Measurements from ENCODE around the gene ULK2.
A peak's percentile ranks its signal among the peaks of the same experiment; 100 is the strongest.
"Not testable (repeated sequence)": the region's sequence is repeated elsewhere in the genome, so short reads cannot be mapped to it uniquely, and the experiment has no call there.

ULK2 gene

DNA sequence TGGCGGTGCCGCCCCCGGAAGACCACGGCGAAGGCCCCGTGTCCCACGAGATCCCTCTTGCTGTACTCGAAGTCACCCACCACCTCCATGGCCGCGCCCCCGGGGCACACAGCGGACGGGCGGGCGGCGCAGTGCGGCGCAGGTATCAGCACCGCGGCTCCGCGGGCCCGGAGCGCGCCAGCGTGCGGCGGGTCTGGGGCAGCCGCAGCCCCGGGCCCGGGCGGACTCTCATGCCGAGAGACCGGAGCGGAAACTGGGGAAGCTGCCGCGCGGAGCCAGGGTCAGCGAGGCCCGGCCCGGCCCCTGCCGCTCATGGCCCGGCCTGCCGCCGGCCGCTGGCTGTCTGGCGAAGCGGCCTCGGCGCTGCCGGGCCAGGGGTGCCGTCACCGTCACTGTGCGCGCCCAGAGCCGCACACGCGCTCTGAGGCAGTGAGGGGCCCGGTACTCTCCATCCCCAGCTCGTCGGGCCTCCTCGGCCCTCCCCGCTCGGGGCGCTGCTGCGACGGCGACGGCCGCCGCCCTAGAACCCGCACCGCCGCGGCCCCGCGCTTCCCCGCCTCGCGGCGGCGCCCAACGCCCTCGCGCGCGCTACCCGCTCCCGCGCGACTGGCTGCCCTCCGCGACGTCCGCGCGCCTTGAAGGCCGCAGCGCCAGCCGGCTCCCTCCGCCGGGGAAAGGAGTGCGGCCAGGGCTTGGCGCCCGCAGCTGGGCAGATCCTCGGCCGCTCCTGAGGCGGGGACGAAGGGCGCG is at the start of gene ULK2:
Gene ULK2, minus strand, starts transcription at position 608 of the 750 bp plus-strand sequence. Its CDS starts 519 bp downstream, at position 89.
- peak; percentile 85 for DNase-seq (ENCODE audit: low read depth)

DNA sequence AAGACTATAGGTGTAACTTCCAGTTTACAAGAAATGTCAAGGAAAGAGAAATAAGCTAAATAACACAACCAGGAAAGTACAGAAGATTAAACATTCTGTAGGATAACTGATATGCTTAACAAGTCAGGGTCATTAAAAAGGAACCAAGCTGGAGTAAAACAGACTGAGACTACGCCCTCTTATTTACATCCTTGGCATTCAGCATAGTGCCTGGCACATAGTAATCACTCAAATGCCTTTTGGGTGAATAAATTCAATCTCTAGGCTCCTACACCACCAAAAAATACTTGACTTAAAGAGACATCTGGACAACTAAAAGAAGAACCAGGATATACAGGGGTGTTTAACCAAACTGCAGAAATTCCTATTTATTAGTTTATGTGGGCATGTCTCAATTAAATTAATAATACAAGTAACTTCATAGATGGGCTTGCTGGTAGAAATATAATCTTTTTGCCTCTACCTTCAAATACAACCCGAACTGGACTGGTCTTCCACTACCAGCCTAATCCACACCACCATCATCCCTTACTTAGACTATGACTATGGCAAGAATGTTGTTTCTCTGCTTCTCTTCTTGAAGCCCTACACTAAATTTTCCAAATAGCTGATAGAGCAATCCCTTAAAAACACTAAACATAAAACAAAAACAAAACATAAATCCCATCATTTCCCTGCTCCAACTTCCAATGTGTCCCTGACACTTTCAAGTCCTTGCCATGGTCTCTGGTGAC is 47.7 kb upstream of the ULK2 start:
- DNase-seq (ENCODE audit: low read depth): no peak

DNA sequence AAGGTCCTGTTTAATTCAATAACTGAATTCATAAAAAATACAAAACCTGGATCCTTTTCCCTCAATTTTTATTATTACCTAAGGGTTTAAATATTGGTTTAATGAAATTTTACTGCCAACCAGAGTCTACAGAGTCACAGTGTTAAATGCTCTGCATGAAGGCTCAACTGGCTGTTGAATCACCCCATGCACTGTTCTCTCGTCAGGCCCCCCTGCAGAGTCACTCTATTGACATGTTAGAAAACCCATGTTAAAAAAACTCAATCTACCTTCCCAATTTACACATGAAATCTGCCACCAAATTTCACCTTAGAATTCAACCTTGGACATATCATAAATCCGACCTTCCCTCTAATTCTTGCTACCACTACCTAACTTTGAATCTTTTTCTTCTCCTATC is 43.3 kb upstream of the ULK2 start:
- DNase-seq (ENCODE audit: low read depth): no peak

DNA sequence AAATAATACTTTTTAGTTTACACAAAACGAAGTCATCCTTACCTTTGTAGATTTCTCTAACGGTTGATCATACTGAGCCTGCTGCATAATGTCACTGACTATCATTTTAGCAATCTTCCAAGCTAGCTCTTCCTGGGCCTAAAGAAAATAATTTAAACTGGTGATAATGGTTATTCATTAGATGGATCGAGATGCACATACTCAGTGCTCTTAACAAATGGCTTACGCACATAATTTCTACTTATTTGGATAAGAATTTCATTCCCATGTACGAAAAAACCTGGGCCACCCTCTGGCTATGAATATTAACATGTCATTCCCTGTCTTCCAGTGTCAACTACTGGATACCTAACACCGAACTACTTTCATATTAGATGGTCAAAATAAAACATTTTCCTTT is 41.4 kb upstream of the ULK2 start:
- no peak for DNase-seq (ENCODE audit: low read depth)

DNA sequence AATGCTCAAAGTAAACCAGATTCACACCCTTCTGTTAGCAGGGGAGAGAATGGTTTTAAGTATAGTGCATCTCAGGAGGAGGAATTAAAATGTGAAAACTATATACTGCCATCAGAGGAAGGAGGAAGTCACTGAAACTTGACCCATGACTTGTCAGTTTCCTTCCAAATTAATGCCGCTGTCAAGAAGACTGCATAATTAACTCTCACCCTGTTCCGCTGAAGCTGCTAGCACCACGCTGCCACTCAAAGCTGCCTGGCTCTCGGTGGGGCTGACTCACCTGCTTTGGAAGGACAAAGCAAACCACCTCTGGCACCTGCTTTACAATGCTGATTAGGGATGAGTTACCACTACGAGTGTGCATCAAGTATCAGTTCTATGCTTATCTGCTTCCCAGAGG is 37.8 kb upstream of the ULK2 start:
- no peak for DNase-seq (ENCODE audit: low read depth)

DNA sequence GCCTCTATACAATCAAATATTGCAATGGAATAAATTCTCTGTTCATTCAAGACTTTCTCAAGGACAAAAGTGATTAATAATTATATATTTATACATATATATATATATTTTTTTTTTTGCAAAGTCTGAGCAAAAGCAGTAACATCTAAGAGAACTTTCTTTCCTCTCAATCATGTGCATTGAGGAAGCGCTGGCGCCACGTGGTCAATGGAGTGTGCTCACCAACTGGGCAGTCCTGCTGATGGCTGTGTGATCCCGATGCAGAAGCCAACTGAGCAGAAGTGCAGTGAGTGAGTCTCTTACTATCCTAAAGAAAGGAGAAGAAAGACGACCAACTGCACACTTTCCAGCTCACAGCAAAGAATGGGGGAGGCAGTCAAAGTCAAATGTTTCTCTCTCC is 37.2 kb upstream of the ULK2 start:
- DNase-seq (ENCODE audit: low read depth): no peak

DNA sequence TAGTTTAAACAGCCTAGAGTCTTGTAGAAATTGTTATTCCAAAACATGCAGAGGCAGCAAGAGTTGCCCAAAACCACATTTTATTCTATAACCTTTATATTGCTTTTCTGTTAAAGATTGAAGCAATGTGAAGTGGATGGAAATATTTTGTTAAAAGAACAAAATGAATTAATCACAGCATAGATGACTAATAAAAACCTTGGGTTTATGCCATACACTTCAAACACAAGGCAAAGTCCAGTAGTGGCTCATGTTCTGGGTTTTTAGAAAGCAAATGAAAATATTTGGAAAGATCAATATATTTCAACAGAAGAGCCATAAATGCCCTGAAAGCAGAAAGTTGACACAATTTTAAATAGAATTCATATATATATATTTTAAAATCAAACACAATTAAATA is 36.7 kb upstream of the ULK2 start:
- peak; percentile 61 for DNase-seq (ENCODE audit: low read depth)

DNA sequence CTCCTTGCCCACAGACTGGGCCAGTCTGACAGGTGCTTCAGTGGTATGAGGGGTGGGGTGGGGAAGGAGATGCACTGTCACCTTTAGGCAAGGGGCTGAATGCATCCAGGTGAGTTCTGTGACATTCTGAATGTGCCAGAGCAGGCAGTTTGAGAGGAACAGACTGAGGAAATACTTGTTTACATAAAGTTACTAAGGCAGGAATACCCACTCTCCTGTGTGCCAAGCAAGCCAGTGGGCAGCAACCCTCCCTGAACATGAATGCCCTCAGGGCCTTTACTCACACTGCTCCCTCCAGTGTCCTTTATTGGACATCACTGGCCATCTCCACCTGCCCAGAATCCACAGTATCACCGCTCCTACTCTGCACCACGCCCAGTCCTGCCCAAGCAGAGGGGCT is 33.1 kb upstream of the ULK2 start:
- no peak for DNase-seq (ENCODE audit: low read depth)

DNA sequence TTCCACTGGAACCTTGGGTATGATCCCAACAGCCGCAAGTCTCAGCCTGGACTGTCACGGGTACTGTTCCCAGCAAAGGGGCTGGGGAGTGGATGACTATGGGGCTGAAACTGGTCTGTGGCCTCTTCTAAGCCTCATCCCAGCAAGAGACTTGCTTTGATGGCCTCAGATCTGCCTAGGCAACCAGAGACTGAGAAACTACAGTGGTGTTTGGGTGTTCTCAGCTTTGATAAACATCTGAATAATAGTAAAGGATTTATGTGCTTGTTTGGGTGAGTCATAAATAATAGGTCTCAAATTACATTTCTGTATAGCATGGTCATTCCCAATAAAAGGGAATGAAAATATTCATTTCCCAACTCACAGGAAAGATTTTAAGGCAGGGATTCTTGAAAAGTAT is 30.2 kb upstream of the ULK2 start:
- DNase-seq (ENCODE audit: low read depth): peak; percentile 89

DNA sequence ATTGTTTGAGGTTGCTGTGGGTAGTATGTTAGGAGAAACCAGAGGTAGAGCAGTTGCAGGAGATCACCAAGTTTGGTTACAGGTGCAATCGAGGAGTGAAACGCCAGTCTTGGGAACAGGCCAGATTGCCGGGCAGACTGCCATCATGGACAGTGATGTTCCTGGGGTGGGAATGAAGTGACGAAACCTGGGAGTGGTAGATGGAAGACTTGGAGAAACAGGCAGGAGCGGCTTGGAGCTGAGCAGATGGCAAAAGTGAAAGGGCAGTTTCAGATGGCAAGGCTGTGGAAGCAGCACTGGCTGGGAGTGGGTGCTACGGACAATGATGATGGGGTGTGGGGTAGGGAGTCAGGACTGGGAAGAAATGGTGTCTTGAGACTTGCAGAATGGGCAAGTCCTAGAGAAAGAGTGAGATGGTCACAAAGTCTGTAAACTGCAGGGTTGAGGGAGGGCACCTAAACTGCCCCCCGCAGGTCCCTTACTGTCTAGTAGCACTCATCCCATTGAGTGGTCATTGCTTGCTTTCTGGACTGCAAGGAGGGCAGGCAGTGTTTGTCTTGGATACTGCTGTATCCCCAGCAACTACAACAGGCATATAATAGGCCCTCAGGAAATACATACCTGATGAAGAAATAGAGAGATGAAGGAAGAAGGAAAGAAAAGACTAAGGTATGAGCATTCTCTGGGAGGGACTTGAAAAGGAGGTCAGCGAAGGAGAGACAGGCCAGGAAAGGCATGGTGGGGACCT is 29.5 kb upstream of the ULK2 start:
- DNase-seq (ENCODE audit: low read depth): no peak

DNA sequence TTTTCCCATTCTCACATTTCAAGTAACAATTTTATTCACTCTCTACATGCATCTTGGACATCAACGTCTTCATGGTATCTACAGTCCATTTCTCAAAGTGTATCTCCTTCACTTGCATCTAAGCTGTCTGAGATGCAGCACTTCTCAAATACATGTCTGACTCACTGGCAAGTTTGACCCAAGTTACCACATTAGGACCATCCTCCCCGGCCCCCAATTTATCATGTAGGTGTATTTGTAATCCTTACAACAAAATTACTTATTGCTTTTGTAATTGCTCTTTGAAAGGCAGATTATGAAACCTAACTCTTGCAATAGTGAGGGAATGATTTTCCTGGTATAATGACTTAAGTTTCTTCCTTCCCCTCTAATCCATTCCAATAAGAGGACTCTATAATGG is 28.9 kb upstream of the ULK2 start:
- no peak for DNase-seq (ENCODE audit: low read depth)

DNA sequence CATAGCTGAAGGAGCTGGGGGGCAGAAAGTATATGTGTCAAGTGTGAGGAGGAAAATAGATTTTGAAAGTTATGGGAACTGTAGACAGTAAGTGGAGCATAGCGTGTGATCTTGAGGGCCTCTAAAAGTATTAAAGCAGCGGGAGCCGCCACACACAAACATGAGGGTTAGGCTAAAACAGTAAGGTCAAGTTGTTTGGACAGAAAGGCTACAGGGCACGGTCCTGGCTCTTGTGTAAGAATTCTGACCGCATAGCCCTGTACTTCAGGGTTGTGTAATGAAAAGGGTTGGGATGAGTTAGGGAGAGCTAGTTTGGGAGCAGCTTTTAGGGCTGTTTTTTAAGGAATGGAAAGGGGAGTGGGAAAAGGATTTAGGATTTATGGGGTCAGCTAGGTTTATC is 22.8 kb upstream of the ULK2 start:
- not testable (repeated sequence) for DNase-seq (ENCODE audit: low read depth)

DNA sequence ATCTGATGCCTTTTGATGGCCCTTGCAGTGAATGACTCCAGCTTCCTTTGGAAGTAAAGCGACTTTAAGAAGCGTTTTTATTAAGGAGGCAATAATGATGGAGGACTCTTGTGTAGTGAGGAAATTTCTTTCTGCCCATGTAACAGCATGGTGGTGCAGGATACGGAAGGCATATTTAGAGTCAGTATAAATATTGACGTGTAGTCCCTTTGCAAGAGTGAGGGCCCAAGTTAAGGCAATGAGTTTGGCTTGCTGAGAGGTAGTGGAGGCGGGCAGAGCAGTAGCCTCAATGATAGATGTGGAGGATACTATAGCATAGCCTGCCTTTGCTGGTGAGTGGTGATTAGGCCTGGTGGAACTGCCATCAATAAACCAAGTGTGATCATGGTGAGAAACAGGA is 22.3 kb upstream of the ULK2 start:
- not testable (repeated sequence) for DNase-seq (ENCODE audit: low read depth)

DNA sequence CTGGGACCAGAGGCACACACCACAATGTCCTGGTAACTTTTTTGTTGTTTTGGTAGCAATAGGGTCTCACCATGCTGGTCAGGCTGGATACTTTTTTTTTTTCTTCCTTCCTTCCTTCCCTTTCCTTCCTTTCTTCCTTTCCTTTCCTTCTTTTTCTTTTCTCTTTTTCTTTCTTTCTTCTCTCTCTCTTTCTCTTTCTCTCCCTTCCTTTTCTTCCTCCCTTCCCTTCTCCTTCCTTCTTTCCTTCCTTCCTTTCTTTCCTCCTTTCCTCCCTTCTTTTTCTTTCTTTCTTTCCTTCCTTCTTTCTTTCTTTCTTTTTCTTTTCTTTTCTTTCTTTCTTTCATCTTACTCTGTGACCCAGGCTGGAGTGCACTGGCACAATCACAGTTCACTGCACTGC is 18.4 kb upstream of the ULK2 start:
- no peak for DNase-seq (ENCODE audit: low read depth)

DNA sequence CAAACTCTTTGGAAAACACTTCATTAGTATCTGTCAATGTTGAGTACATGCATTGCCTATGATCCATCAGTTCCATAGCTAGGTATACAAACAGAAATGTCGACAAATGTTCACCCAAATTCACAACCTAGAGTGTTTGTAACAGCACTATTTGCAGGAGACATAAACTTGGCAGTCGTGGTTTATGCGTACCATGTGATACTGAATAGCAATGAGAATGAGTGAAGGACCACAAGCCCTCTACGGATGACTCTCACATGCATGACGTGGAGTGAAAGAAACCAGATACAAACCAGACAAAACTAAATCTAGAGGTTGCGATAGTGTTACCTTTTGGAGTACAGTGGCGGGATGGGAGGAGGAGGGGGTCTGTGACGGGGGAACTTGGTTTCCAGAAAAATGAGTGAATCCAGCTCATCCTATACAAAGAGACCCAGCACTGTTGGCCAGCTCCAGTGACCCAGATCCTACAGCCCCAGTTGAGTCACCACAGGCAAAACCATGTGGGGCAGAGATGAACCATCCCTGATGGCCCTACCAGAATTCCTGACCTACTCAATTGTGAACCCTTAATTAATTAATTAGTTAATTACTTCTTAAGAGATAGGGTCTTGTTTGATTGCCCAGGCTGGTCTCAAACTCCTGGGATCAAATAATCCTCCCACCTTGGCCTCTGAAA is 15.9 kb upstream of the ULK2 start:
- no peak for DNase-seq (ENCODE audit: low read depth)

DNA sequence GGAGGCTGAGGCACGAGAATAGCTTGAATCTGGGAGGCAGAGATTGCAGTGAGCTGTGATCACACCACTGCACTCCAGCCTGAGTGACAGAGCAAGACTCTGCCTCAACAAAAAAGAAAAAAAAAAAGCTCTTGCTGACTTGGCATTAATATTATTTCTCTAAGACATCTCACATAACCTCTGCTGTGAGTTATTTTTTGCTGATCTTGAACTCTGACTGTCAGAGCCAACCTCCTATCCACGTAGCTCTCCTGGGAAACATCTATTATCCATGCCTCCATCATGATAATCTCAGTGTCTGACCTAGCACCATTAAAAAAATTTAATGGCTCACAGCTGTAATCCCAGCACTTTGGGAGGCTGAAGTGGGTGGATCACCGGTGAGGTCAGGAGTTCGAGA is 12.7 kb upstream of the ULK2 start:
- no peak for DNase-seq (ENCODE audit: low read depth)

DNA sequence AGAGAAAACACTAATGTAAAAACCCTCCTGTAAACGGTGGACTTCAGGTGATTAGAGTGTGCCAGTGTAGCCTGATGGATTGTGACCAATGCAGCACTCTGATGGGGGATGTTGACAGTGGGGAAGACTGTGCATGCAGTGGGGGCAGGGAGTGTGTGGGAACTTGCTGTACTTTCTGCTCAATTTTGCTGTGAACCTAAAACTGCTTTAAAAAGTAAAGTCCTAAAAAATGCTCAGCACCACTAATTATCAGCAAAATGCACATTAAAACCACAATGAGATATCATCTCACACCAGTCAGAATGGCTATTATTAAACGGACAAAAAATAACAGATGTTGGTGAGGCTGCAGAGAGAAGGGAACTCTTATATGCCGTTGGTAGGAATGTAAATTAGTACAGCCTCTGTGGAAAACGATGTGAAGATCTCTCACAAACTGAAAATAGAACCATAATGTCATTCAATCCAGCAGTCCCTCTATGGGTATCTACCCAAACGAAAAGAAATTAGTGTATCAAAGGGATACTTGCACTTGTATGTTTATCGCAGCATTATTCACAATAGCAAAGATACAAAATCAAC is 9.7 kb upstream of the ULK2 start:
- DNase-seq (ENCODE audit: low read depth): no peak

DNA sequence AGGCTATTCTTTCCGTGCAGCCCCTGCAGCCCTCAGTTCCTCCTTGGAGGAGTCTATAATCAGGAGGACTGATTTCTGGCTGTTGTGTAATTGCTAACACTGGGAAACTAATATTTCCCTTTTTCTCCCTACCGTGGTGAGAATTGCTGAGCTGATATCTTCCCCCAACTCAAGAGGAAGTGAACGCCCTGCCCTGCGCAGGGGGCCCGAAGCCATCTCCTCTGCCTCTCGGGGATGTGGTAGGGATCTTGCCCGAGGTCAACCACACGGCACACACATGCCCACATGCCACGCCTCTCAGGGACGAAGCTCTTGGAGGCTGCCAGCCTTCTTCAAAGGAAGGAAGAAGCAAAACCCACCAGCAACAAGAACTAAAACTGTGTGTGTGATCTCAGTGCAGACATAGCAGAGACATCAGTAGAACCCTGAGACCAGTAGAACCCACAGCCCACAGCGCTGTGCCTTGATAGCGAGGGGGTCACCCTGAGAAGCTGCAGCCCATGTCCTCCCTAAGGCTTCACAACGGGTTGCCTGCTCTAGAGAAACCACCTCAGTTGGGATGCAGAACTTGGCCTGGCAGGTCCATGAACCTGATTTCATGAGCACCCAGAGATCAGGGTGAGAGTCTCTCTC is 8.9 kb upstream of the ULK2 start:
- DNase-seq (ENCODE audit: low read depth): no peak

DNA sequence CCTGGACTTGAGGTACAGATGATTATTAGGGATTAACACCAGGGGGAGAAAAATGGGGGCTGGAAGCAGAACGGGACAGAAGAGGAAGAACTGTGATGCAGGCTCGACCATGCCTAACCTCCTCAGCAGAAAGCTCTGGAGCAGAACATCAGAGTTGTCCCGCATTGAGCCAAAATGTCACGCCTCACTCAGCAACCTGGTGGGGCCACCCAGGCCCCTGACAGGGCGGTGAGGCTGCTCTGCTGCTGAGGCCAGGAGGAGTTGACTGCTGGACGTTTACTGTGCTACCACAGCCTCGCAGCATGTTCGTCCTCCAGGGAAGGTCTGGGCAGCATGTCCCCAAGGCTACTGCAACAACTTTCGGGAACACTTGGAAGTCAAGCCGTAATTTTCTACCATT is 6.5 kb upstream of the ULK2 start:
- DNase-seq (ENCODE audit: low read depth): no peak

DNA sequence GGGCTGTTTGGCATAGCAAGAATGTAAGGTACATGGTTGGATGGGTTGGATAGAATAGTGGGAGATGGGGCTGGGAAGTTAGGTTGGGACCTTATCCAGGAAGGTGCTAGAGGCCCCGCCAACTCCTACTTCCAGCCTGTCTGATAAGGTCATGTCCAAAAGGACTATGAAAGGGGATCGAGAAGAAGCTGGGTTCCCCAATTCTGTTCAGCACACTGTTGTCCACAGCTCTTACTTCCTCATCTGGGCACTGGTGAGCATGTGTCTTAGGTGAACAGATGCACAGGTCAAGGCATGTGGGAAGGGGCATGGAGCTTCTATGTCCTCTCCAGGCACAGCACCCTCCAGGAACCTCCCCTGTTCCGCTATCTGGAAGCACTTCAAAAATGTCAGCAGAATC is 5.6 kb upstream of the ULK2 start:
- no peak for DNase-seq (ENCODE audit: low read depth)

DNA sequence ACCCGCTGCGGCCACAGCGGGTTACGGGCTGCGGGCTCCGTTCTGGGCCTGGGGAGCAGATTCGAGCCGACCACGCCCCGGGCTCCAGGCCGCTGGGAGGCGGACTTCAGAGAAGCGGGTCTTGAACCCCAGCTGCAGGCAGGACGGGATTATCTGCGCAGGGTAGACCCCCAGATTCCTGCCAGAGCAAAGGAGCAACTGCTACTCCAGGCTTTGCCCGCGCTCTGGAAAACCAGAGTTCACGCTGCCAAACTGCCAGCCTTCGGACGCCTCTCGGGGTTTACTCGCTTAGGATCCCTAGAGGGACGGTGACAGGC is 301 bp upstream of the ULK2 start:
- no peak for DNase-seq (ENCODE audit: low read depth)

DNA sequence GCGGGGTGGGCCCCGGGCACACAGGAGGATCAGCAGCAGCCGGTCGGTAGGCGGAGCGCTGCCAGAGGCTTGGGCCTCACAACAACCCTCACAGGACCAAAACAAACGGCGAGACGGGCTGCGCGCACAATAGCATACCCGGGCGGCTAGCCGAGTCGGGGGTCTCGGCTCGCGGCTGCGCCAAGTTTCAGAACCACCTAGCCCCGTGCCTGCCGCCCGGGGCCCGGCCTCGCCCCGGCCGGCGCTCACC is 732 bp downstream of the ULK2 start:
- DNase-seq (ENCODE audit: low read depth): peak; percentile 68
